ENCODE data around the gene NPIPB2. TPM values are rescaled to one million over a fixed set of nuclear protein-coding genes. Genes with fewer than 3 reads are reported as not detected.

Gene NPIPB2
- total RNA-seq, 1 experiment from 2014 or later, result 12.5 TPM

DNA sequence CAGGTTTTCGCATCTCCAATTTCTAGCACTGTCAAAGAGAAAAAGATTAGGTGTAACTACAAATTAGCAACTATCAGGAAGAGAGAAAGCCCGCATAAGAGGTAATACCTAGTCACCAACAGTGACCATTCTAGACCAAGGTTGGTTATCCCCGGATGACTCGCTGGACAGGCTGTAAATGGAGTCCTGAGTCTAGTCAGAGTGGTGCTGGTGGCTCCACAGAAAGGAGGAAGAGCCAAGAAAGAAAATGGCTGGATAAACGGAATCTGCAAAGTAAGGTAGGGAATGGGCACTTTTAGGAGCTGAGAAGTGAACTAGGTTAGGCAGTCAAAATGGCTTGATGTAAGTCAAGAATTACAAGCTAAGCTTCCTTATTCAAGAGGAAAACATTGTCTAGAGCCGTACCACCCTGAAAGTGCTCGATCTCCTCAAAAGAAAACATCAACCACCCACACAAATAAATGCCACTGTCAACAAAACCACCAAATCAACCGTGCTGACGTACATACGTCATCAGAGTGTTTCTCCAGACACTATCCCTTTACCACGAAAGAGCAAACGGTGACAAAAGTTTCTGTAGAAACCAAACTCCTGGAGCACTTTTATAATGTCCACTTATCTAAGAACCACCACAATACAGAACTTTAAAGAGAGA is 28.3 kb downstream of the NPIPB2 start:
- no peak overlapping the region for H4K8ac ChIP-seq (replicated peaks; ENCODE audit: insufficient read length, low read depth, low read length)
- no peak overlapping the region for H3K18ac ChIP-seq (ENCODE audit: insufficient read length, low read depth, low read length)
- no peak overlapping the region for H2BK5ac ChIP-seq (ENCODE audit: insufficient read length, low read length)
- no peak overlapping the region for H3K27ac ChIP-seq (ENCODE audit: insufficient read length, low read depth, low read length)
- no peak overlapping the region for H2BK20ac ChIP-seq (ENCODE audit: low read depth, low read length, poor library complexity, severe bottlenecking)
- Mint-ChIP-seq H3K4me3 (peak overlapping the region; percentile 83 to 97), H3K27ac (peak overlapping the region in 2 of 3 experiments; percentile 20 to 36; a peak in 2 of 7 replicates), H3K9me3 (peaks cover 0 to 3% of the 10 kb centered on the region in 2 experiments; a peak in 1 of 5 replicates), H3K4me1 (peaks cover 24 to 34% of the 10 kb centered on the region in 2 experiments), H3K27me3 (ENCODE audit: low read depth) (no peaks in the 10 kb centered on the region), H3K36me3 (ENCODE audit: insufficient read depth in 1 of 3, low read depth in 3 of 3) (peaks cover 4 to 12% (median 10%) of the 10 kb centered on the region in 3 experiments; a peak in 4 of 7 replicates)
- WGBS (ENCODE audit: extremely low coverage, insufficient read length, low lambda C conversion rate), result no CpG with 5 or more reads among the region's 12 CpGs
- no peaks in the 10 kb centered on the region for H3K79me1 ChIP-seq (ENCODE audit: insufficient read depth, low read depth, low read length, poor library complexity, severe bottlenecking)
- no peak overlapping the region for H4K91ac ChIP-seq (ENCODE audit: insufficient read length, low read depth, low read length)
- no peaks in the 10 kb centered on the region for H3K27me3 ChIP-seq (ENCODE audit: insufficient read depth, low read length)
- H2BK120ac ChIP-seq (ENCODE audit: low read depth, low read length, poor library complexity, severe bottlenecking), result no peak overlapping the region
- no peaks in the 10 kb centered on the region for H3K23me2 ChIP-seq (ENCODE audit: insufficient read length, low read depth, low read length, poor library complexity, severe bottlenecking)
- H3K4ac ChIP-seq (ENCODE audit: low read depth, low read length), result no peak overlapping the region
- H3K79me2 ChIP-seq (ENCODE audit: insufficient read depth, low read length), result peaks cover 54% of the 10 kb centered on the region
- no peak overlapping the region for H3T11ph ChIP-seq (ENCODE audit: low read length)
- H4K5ac ChIP-seq (ENCODE audit: insufficient read length, low read depth, low read length), result no peak overlapping the region
- peak overlapping the region; percentile 51 for H3K9ac ChIP-seq (ENCODE audit: extremely low read depth, insufficient read length, low read length)
- no peaks in the 10 kb centered on the region for H4K20me1 ChIP-seq (ENCODE audit: control insufficient read depth, insufficient read depth, insufficient read length)
- no peak overlapping the region for H2AFZ ChIP-seq (ENCODE audit: low read length)
- no peak overlapping the region for H3K14ac ChIP-seq (ENCODE audit: insufficient read depth, low read length)
- peak overlapping the region; percentile 94 for H3K4me2 ChIP-seq (ENCODE audit: insufficient read depth, insufficient read length, low read length)
- H3K4me1 ChIP-seq (ENCODE audit: insufficient read depth, low read length), result peaks cover 3% of the 10 kb centered on the region; the same call in 1 of the 2 replicates
- TF ChIP-seq, protein P1, sequence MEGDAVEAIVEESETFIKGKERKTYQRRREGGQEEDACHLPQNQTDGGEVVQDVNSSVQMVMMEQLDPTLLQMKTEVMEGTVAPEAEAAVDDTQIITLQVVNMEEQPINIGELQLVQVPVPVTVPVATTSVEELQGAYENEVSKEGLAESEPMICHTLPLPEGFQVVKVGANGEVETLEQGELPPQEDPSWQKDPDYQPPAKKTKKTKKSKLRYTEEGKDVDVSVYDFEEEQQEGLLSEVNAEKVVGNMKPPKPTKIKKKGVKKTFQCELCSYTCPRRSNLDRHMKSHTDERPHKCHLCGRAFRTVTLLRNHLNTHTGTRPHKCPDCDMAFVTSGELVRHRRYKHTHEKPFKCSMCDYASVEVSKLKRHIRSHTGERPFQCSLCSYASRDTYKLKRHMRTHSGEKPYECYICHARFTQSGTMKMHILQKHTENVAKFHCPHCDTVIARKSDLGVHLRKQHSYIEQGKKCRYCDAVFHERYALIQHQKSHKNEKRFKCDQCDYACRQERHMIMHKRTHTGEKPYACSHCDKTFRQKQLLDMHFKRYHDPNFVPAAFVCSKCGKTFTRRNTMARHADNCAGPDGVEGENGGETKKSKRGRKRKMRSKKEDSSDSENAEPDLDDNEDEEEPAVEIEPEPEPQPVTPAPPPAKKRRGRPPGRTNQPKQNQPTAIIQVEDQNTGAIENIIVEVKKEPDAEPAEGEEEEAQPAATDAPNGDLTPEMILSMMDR (conservative IDR thresholded peaks at IDR 0.05), result no peak
- H3K56ac ChIP-seq (ENCODE audit: insufficient read length, low read depth, low read length), result no peak overlapping the region
- H2BK15ac ChIP-seq (ENCODE audit: low read depth, low read length), result no peak overlapping the region
- no peaks in the 10 kb centered on the region for H3K9me3 ChIP-seq (ENCODE audit: control insufficient read depth, low read depth, low read length)
- DNase-seq, result no peak
- no peak overlapping the region for H2BK12ac ChIP-seq (ENCODE audit: insufficient read length, low read depth, low read length)
- H3K23ac ChIP-seq (ENCODE audit: insufficient read length, low read depth, low read length), result no peak overlapping the region
- H2AK5ac ChIP-seq (ENCODE audit: insufficient read length, low read length), result no peak overlapping the region
